Erythroblast (primary cell): ENCODE measurements around the gene NPAS1.

Experiments
- GATA1 ChIP-seq: IDR thresholded peaks from 2 replicates; pipeline ENCODE4 v1.6.1; 2011; ENCODE audit warnings: low read depth, mild to moderate bottlenecking, control low read depth, low read length, moderate library complexity
- POLR2A ChIP-seq: IDR thresholded peaks from 2 replicates; pipeline ENCODE4 v1.6.1; 2011; ENCODE audit warnings: mild to moderate bottlenecking, low read length

DNA sequence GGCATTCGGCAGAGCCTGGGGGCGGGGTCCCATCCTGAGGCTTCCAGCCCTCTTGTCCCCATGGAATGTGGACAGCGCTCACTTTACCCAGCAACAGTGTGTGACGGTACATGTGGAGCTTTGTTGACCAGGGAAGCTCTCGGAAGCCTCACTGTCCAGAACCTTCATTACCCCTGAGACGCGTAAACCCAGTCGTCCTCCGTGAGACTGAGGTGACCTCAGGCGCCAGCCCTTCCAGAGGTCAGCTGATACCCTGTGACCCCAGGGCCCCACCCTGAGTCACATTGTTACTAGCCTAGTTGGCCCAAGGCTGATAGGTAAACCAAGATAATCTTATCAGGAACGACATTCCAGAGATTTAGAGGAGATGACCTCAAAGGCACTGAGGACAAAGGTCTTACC, 39.0 kb downstream of the NPAS1 start:
- TF ChIP-seq POLR2A = no peak
- TF ChIP-seq GATA1 = no peak
